GM15510 (cell line): ENCODE results near the gene ELMO1.

Source experiments
- POLR2A ChIP-seq: IDR thresholded peaks from 3 replicates; pipeline ENCODE4 v1.6.1; 2011; ENCODE audit warnings: borderline replicate concordance; ENCODE audit not compliant: insufficient read length; ENCODE audit errors: extremely low read depth

ELMO1 gene

DNA sequence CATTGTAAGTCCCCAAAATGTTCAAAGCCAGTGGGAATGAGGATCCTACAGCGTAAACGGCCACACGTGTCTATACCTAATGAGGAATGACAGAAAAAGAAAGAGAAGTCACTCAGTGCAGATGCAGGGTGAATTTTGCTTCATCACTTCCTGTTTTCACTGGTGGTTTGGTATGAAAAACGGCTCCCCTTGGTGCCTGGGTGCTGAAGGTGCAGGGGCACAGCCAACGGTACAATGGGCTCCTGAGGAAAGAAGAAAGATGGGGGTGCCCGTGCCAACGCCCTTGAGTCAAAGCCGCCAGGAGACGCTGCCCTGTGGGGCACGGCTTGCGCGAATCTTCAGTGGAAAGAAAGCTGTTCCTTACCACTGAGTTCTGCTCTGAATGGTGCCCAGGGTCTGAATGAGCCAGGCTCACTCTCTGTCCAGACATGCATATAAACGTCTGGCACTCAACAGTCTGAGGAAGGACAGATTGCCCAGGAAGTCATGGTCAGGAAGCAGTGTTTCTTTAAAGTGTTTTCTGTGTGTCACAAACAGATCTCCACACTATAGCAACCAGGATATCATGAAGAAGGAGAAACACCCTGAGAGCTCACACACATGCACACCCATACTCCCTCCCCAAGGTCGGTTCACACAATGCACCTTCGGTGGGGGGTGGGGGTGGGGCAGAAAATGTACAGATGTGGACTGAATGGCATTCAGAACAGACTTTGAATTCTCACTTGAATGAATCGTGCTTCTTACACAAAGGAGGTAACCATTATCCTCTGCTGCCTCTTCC lies 105.8 kb downstream of the ELMO1 start:
- TF ChIP-seq POLR2A, result peak; percentile 59

DNA sequence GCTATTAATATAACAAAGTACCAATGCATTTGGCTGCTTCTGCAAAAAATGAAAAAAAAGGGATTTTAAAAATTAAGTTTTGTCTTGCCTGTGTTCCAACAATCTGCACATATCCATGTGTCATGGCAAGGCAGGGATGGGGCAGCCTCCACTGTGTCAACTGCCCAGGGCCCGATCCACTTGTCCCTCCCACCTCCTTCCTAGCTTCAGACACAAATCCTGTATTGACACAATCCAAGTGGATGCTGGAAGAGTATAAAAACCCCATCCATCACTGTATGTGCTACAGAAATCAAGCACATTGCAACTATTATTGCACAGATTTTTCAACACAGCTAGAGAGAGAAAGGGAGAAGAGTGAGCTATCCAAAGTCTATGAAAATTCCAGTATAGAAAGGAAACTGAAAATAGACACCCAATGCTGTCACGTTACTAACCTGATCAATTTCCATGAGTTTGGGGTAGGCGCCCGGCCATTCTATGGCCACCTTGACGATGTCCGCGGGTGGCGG lies 106.4 kb downstream of the ELMO1 start:
- TF ChIP-seq POLR2A, result no peak

DNA sequence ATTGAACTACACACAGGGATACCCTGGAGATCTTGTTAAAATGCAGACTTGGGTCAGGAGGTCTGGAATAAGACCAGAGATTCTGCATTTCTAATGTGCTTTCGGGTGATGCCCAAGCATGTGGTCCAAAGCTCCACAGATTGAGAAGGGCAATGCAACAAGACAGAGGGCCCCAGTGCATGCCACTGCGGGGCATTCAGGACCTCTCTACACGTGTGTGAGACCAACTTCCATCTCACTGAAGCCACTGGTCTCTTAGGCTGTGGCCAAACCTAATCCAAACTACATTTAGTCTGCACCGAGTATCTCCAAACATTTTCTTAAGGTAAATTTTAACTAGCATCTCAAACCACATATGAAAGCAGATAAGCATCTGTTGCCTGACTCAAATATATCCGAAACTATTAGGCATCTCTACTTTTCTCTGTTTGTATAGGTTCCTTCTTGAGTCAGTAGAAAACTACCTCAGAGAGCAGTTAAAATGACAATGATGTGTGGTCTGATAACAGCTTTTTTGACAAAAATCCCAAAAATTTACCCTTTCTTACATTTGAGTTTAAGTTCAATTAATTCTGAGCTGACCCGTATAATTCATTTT lies 107.5 kb downstream of the ELMO1 start:
- TF ChIP-seq POLR2A, result no peak

DNA sequence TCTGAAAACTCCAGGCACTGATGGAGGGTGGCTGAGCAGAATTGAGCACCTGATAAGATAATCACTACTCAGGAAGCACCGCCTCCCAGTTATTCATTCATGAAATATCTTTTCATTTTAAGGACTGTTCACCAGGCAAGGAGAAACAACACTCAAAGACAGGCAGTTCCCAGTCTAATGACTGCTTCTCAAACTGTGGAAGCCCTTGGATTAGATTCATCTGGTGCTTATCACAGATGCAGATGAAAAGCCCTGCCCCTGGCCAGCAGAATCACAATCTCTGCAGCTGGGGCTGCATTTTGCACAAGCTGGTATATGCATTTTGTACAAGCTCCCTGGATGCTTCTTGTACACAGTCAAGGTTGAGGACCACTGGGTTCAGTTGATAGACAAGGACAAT lies 109.7 kb downstream of the ELMO1 start:
- TF ChIP-seq POLR2A, result no peak

DNA sequence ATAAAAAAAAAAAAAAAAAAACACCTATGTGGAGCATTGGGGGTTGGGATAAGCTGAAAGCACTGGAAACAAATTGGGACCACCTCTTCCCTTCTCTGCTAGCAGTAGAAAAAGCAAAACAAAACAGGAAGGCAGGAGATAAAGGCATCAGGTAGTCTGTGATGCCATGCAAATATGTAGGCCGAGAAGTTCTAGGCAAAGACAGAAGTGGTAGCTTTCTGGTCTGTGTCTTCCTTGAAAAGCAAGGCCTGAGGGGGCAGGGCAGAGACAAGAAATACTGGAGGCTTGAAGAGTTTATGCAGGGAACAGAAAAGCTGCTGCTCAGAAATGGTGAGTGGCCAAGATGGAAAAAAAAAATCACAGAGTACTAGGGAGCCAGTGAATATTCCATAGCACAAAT lies 111.1 kb downstream of the ELMO1 start:
- TF ChIP-seq POLR2A, result no peak

DNA sequence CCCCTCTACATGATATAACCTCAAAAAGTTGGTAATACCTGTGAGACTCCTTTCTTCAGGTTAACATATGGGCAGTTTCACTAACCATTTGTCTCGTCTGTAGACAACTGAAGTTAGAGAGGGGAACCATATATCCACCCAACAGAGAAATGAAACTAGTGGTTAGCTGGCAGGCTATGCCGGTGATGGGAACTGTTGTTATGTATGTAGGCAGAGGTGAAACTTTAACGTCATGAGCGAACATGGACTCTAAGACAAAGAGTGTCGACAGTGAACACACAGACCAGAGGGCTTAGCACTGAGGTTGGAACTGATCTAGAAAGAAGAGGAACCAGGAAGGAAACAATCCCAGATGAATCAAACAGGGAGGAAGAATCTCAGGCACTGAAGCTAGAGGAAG lies 112.4 kb downstream of the ELMO1 start:
- no peak for TF ChIP-seq POLR2A

DNA sequence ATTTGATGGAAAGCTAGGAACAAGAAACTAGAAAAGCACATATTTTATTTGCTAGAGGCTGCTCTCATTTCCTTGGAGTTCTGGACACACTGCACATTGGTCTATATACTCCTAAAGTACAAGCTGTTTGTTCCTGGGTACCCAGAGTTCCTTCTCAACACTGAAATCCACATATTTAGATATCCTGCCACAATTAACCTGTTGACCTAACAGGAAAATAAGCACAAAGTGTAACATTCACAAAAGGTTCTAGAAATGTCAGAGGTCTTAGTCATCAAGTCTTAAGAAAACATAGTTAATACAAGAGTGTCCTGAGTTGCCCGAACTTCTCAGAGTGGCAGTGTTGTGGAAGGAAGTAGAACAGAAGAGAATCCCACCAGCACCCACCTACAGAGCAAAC lies 115.6 kb downstream of the ELMO1 start:
- no peak for TF ChIP-seq POLR2A

DNA sequence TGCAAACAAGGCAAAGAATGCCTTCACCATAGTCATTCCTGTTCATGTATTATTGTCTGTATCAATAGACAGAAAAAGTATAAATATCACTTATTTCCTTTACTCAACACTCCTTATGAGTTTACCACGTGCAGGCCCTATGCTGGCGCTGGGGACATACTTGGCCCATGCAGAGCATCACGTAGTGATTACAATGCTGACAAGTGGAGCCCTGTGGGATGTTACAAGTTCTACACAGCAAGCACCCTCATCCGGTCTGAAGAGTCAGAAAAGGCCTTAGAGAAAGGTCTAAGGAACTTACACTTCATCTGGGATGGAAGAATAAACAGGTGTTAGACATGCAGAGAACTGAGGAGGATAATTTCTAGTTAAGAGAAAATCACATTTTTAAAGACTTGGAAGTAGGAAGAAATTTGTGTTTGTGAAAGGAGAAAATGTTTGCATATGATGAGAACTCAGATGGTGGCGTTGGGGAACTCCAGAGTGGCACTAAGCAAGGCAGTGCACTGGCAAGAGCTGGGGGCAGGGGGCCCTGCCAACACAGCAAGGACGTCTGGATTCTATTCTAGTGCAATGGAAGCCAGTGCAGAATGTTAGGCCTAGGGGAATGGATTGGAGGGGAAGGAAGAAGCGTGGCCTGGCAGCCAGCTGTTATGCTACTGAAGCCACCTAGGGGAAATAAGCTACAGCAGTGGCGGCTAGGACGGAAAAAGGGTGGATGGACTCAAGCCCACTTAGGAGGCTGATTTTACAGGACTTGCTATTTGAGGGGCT lies 116.2 kb downstream of the ELMO1 start:
- no peak for TF ChIP-seq POLR2A

DNA sequence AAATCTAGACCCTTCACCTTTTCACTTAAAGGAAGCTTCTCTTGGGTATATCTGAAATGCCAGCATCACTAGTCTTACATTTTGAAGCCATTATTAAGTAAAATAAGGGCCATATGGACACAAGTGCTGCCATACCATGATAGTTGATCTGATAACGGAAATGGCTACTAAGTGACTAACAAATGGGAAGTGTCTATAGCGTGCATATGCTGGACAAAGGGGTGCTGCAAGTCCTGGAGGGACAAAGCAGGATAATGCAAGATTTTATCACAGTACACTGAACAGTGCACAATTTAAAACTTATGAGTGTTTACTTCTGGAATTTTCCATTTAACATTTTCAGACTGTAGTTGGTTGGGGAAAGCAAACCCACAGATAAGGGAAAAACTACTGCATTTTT lies 117.9 kb downstream of the ELMO1 start:
- TF ChIP-seq POLR2A, result no peak

DNA sequence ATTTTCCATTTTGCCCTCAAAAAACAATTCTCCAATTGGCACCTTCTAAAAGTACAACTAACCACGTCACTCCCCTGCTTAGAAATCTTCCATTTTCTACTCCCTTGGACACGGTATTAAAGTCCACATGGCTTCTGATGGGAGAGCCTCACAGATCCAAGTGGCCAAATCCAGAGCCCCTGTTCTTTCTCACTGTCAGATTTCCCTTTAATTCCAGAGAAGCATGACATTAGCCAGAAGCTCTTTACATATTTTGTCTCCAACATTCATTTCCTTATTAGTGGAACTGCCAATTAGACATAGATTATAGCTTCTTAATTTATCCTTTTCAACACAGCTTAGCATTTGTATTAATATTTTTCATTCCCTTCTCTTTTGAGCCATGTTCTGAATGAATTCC lies 118.7 kb downstream of the ELMO1 start:
- no peak for TF ChIP-seq POLR2A

DNA sequence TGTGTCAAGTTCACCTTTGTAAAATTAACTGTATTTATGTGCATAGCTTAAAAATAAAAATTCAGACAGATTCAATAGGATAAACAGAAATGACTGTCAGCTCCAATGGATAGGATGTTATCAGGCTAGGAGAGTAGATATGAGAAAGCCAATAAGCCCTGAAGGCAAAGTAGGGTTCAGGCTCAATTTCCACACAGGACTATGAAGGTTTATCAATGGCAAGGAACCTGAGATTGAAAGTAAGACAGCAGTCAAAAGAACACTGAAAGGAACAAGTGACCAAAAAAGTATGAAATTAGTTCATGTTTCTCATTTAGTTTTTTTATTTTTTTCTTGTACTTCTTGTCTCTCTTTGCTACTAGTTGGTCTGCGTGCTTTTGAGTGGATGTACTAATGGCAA lies 121.4 kb downstream of the ELMO1 start:
- TF ChIP-seq POLR2A, result no peak

DNA sequence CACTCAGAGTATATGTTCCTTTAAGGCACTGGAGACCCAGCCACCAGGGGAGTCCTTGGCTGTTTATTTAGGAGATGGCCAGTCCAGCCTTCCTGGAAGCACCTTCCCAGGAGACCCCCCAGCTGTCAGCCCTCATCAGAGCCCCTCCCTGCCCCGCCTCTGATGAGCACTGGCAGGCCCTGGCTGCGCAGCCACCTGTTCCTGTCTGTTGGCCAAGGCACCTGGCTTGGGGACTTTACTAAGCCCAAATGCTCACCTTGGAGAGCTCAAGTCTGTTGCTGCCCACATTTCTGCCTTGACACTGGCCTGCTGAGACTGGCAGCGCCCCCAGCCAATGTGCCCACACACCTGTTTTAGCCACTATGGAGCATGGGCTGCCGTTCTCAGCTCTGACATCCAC lies 124.7 kb downstream of the ELMO1 start:
- no peak for TF ChIP-seq POLR2A

DNA sequence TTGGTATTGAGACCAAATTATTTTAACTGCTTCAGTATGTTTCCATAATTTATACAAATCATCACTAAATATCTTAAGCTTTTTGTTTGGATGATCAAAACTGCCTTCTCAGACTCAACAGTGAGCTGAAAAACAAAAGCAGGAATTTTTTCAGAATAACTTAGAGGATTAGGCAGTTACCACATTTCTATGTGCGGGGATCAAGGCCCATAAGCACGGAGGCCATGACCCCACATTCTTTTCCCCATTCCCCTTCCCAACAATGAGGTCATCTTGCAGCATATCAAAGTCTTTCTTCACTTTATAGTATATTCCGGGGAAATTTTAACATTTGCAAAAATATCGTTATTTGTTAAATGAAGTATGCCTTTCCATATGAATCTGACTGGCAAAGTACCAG lies 125.8 kb downstream of the ELMO1 start:
- no peak for TF ChIP-seq POLR2A

DNA sequence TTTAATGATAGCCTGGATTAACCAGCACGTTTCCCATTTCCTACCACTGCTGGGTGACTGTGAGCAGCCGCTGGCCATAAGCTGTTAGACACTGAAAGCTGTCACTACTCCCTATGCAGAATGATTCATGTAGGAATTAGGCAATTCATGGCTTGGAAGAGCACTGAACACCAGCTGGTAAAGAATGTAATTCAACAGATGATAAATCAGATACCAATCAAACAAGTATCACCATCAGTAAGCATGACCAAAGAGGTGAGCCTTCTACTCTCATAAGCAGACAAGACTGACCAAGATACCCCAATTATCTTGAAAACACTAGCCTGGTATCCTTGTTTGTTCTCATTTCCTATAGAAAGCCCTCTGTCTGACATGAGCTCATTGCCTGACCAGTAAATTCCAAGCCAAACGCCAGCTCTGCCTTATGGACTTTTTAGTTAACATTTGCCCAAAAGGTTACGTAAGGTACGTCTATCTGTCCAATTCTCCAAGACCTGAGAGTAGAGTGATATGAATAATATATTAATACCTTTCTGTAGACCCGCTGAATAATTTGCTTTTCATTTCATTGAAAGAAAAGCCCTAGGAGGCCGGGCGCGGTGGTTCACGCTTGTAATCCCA lies 127.7 kb downstream of the ELMO1 start:
- no peak for TF ChIP-seq POLR2A
